Astrocyte of the spinal cord (primary cell): ENCODE data around the gene EPHB3.
A peak's percentile ranks its signal among the peaks of the same experiment; 100 is the strongest.

Source experiments
- DNase-seq: peaks from one replicate; pipeline ENCODE4 v3.0.0; 2011; ENCODE audit warnings: low read depth, low spot score
- H3K4me3 ChIP-seq: 2 replicates; pipeline ENCODE4 v1.5.1; 2011; ENCODE audit warnings: low read depth, mild to moderate bottlenecking, low read length, moderate library complexity
- in situ Hi-C: cut with HindIII; loops from 2 replicates; pipeline ENCODE4 v1.10.0; 2017; ENCODE audit warnings: low sequenced_read_pairs
- TF ChIP-seq, protein P1 (sequence below): IDR thresholded peaks from 2 replicates; pipeline ENCODE4 v1.5.1; 2012; ENCODE audit warnings: low read depth, mild to moderate bottlenecking, low read length, inconsistent platforms

EPHB3 gene

DNA sequence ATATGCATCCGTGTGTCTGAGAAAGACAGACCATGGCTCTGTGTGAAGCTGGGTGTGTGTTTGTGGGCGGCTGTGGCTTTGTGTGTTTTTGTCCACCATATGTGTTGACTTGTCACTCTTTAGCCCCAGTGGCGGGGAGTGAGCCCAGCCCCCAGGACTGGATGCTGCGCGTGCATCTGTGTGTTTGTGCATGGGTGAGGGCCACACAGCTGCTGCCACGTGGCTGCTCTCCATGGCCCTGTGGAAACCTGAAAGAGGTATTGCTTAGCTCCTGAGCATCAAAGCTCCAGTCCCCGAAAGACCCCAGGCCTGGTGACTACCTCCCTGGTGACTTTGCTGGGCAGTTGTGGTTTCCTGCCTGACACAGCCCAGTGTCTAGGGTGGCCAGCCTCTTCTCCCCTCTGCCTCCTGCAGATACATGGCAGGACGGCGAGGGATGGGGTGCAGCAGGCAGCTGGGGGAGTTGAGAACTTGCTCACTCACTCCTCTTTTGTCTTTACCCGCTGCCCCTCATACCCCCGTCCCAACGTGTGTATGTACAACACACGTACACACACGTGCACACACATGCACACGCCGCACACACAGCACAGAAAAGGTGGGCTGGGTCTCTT lies 6.5 kb downstream of the EPHB3 start:
- no peak overlapping the region for H3K4me3 ChIP-seq
- DNase-seq, result no peak
- TF ChIP-seq, protein P1, sequence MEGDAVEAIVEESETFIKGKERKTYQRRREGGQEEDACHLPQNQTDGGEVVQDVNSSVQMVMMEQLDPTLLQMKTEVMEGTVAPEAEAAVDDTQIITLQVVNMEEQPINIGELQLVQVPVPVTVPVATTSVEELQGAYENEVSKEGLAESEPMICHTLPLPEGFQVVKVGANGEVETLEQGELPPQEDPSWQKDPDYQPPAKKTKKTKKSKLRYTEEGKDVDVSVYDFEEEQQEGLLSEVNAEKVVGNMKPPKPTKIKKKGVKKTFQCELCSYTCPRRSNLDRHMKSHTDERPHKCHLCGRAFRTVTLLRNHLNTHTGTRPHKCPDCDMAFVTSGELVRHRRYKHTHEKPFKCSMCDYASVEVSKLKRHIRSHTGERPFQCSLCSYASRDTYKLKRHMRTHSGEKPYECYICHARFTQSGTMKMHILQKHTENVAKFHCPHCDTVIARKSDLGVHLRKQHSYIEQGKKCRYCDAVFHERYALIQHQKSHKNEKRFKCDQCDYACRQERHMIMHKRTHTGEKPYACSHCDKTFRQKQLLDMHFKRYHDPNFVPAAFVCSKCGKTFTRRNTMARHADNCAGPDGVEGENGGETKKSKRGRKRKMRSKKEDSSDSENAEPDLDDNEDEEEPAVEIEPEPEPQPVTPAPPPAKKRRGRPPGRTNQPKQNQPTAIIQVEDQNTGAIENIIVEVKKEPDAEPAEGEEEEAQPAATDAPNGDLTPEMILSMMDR, result no peak
- in situ Hi-C loops, result no loop called here

DNA sequence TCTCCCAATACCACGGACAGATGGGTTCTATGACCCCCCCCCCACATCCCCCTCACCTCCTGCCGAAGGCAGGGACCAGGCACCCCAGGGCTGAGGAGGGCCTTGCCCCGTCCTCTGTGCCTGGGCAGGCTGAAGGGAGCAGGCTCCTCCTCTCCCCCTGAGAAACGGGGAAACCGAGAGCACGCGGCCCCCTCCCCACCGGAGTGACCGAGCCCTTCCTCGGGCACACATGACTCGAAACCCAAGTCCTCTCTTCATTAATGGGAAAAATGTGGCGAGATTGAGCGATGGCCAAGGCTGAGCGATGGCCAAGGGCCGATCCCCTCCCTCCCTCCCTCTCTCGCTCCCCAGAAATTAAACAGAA lies 7.0 kb downstream of the EPHB3 start:
- peak overlapping the region; percentile 35 for H3K4me3 ChIP-seq
- TF ChIP-seq, protein P1, result no peak
- no peak for DNase-seq
- in situ Hi-C loops, result no loop called here

GRCh38 chr3:184568924-184569829 lies 7.6 kb downstream of the EPHB3 start:
- peak overlapping the region; percentile 35 for H3K4me3 ChIP-seq
- DNase-seq, result peak; percentile 96
- in situ Hi-C loops, result no loop called here
- TF ChIP-seq, protein P1, result no peak

GRCh38 chr3:184570035-184570434 lies 8.4 kb downstream of the EPHB3 start:
- H3K4me3 ChIP-seq, result no peak overlapping the region
- DNase-seq, result no peak
- TF ChIP-seq, protein P1, result no peak
- in situ Hi-C loops, result no loop called here

DNA sequence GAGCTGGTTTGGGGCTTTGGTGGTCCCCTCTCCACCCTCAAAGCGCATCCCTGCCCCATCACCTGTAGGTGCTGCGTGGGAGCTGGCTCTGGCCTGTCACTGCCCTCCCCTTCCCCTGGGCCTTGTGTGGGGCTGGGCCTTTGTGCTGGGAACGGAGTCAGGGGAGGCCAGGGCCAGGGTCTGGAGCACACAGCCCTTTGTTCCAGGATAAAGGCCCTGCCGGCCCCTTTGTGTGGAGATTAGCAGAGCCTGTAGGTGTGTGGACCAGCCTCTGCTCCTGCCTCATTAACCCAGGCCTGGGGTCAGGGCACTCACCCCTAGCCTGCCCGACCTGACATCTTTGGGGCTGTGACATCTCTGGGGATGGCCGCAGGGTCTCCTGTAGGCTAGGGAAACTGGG lies 8.9 kb downstream of the EPHB3 start:
- H3K4me3 ChIP-seq, result no peak overlapping the region
- in situ Hi-C loops, result no loop called here
- DNase-seq, result no peak

DNA sequence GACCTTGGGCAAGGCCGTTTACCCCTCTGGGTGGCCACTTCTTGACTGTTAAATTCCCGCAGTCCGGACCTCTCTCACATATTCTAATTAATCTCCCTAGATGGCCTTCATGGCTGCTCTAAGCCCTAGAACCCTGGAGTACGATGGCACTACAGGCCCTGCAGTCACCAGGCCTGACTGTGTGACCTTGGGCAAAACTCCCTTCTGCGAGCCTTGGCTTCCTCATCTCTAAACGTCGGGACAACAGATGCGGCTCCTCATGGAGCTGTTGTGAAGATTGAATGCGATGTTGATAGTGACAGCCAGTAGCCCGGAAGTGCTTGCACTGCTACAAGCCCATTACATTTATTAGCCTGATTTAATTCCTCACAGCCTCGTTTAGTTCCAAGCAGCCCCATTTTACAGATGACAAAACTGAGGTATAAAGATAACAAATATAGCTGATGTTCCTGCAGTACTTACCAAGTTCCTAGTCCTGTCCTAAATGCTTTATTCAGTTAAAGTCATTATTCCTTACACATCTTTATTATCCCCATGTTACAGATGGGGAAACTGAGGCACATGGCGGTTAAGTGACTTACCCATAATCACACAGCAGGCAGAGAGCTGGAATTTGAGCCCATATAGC lies 10.3 kb downstream of the EPHB3 start:
- TF ChIP-seq, protein P1, result no peak
- in situ Hi-C loops, result no loop called here
- H3K4me3 ChIP-seq, result no peak overlapping the region
- no peak for DNase-seq

More for the DNA sequence above, 8.9 kb downstream of the EPHB3 start:
- TF ChIP-seq, protein P1, result no peak
